Mesodermal cell (in vitro differentiated cells): ENCODE results near the gene HMX3.

Experiments
- H3K27ac ChIP-seq: 2 replicates; pipeline ENCODE4 v1.7.0; 2013; ENCODE audit warnings: mild to moderate bottlenecking, low read depth, low read length, moderate library complexity; ENCODE audit not compliant: severe bottlenecking
- H3K36me3 ChIP-seq: 2 replicates; pipeline ENCODE4 v1.7.1; 2013; ENCODE audit warnings: mild to moderate bottlenecking, low read length, moderate library complexity; ENCODE audit not compliant: control insufficient read depth, insufficient read depth
- H3K4me1 ChIP-seq: one replicate; pipeline ENCODE4 v1.7.1; 2013; ENCODE audit warnings: mild to moderate bottlenecking, low read length; ENCODE audit not compliant: insufficient read depth, control insufficient read depth, poor library complexity, severe bottlenecking
- H3K4me3 ChIP-seq: 2 replicates; pipeline ENCODE4 v1.7.0; 2013; ENCODE audit warnings: low read length, control low read depth, mild to moderate bottlenecking; ENCODE audit not compliant: insufficient read depth, poor library complexity, severe bottlenecking; ENCODE audit errors: extremely low read depth
- H3K9me3 ChIP-seq: 2 replicates; pipeline ENCODE4 v1.7.1; 2013; ENCODE audit warnings: mild to moderate bottlenecking, low read length, moderate library complexity; ENCODE audit not compliant: control insufficient read depth
- WGBS, 2 experiments: methylation state at CpG; one replicate each; pipeline ENCODE4 v1.1.5; 2013; ENCODE audit warnings: missing lambda C conversion rate in 2 of 2; ENCODE audit not compliant: insufficient coverage in 2 of 2; 5-methylcytosine and 5-hydroxymethylcytosine counted together

The HMX3 gene

GRCh38 chr10:123149568-123150270 lies 13.9 kb downstream of the HMX3 start:
- 0 to 1% methylated on average over 50 to 64 of the region's 76 CpGs for WGBS, 2 experiments
- H3K27ac ChIP-seq = no peak overlapping the region
- no peaks in the 10 kb centered on the region for H3K36me3 ChIP-seq
- H3K9me3 ChIP-seq = no peaks in the 10 kb centered on the region
- H3K4me3 ChIP-seq = peak overlapping the region; percentile 32
- H3K4me1 ChIP-seq = peaks cover 22% of the 10 kb centered on the region

GRCh38 chr10:123150271-123150985 lies 14.7 kb downstream of the HMX3 start:
- Histone ChIP-seq H3K36me3 (peaks cover 5% of the 10 kb centered on the region), H3K4me3 (peak overlapping the region; percentile 32), H3K9me3 (no peaks in the 10 kb centered on the region), H3K4me1 (peaks cover 23% of the 10 kb centered on the region), H3K27ac (no peak overlapping the region)
- 0 to 5% methylated on average over 19 to 24 of the region's 34 CpGs for WGBS, 2 experiments

- Histone ChIP-seq H3K9me3 (no peaks in the 10 kb centered on the region), H3K4me1 (peaks cover 28% of the 10 kb centered on the region), H3K4me3 (peak overlapping the region; percentile 25), H3K27ac (no peak overlapping the region), H3K36me3 (peaks cover 12% of the 10 kb centered on the region)
- 0 to 1% methylated on average over 45 to 52 of the region's 56 CpGs for WGBS, 2 experiments
Observed at GRCh38 chr10:123150986-123151736, 15.4 kb downstream of the HMX3 start.

- Histone ChIP-seq H3K36me3 (peaks cover 18% of the 10 kb centered on the region), H3K4me1 (peaks cover 28% of the 10 kb centered on the region)
- WGBS, 2 experiments = 49% methylated on average over 3 of the region's 7 CpGs; no CpG with 5 or more reads in 1 of the 2 experiments
Observed at GRCh38 chr10:123151737-123152135, 16.0 kb downstream of the HMX3 start.

GRCh38 chr10:123153486-123154091 lies 17.8 kb downstream of the HMX3 start:
- Histone ChIP-seq H3K27ac (no peak overlapping the region), H3K4me1 (peaks cover 26% of the 10 kb centered on the region), H3K36me3 (peaks cover 32% of the 10 kb centered on the region), H3K9me3 (no peaks in the 10 kb centered on the region), H3K4me3 (no peak overlapping the region)
- 32 to 44% methylated on average over 4 to 6 of the region's 9 CpGs for WGBS, 2 experiments

More at GRCh38 chr10:123151737-123152135, 16.0 kb downstream of the HMX3 start:
- Histone ChIP-seq H3K4me3 (no peak overlapping the region), H3K27ac (no peak overlapping the region), H3K9me3 (no peaks in the 10 kb centered on the region)

DNA sequence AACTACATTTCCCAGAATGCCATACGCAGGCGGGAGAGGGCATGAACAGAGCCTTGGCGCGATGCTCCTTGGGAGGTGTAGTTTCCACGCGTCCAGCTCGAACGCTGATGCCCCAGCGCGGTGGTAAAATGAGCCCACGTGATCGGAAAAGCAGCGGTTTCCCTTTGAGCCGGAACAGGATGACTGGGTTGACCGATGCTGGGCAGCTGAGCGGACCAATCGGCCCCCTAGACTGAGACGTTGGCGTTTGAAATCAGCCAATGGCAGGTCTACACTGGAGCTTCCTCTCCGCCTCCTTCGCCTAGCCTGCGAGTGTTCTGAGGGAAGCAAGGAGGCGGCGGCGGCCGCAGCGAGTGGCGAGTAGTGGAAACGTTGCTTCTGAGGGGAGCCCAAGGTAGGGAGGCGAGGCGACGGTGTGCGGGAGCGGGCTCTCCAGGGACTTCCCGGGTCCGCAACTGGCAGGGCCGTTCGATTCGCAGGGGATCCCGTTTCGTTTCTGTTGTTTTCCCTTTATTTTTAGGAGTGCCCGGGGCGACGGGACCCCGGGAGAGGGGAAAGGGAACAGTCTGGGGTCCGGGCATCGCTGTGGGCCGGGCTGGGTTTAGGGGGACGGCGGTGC lies 18.4 kb downstream of the HMX3 start, which contains the start of gene BUB3:
Gene BUB3, plus strand, starts transcription at position 311 of the 619 bp plus-strand sequence. CDS start 516 bp downstream, outside the sequence.
- Histone ChIP-seq H3K9me3 (no peaks in the 10 kb centered on the region), H3K27ac (peak within 1 kb of the TSS; percentile 63), H3K4me3 (peak within 1 kb of the TSS; percentile 98), H3K4me1 (peaks cover 25% of the 10 kb centered on the region), H3K36me3 (peaks cover 32% of the 10 kb centered on the region)
- 0 to 1% methylated on average over 36 to 50 of the region's 50 CpGs for WGBS, 2 experiments

DNA sequence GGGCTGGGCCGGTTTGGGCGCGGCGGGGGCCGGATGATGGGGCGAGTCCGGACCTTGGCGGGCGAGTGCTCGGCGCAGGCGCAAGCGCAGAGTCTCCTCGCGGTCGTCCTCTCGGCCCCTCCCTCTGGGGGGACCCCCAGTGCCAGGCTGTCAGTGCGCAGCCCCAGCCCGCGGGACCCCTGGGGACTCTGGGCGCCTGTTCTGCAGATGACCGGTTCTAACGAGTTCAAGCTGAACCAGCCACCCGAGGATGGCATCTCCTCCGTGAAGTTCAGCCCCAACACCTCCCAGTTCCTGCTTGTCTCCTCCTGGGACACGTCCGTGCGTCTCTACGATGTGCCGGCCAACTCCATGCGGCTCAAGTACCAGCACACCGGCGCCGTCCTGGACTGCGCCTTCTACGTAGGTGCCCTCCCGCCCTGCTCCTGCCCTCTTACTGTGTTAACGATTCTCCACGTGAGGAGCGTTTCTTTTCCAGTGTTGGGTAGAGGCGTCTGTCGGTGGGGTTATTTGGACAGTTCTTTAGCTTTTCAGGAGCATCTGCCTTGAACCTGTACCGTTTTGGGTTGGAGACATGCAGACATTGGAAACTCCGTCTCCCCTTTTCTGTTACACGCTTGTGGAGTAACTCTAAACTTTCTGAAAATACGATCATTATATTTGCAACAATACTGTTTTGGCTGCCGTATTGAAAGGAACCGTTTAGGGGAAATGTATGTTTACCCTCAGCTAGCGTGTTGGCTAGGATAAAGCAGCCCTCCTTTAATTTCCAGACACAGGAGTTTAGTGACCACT lies 19.1 kb downstream of the HMX3 start:
- H3K4me3 ChIP-seq = peak overlapping the region; percentile 98
- H3K9me3 ChIP-seq = no peaks in the 10 kb centered on the region
- H3K36me3 ChIP-seq = peaks cover 32% of the 10 kb centered on the region
- 2 to 6% methylated on average over 37 to 41 of the region's 49 CpGs for WGBS, 2 experiments
- peaks cover 24% of the 10 kb centered on the region for H3K4me1 ChIP-seq
- H3K27ac ChIP-seq = peak overlapping the region; percentile 63

DNA sequence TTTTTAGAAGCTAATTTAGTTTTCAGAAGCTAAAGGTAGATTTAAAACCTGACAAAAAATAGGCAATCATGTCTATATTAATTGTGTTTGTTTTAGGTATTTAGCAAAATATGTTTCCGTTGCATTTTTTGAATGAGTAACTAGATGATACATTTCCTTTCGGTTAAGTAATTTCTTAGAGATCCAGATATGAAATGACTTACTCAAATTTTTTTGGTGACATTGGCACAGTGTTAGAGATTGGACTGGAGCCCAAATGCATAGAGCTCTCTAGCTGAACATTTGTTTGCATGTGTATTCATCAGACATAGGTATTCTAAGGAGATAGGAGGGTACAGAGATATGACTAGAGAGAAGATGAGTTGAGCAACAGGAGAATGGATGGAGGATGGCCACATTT lies 20.3 kb downstream of the HMX3 start:
- no peaks in the 10 kb centered on the region for H3K9me3 ChIP-seq
- H3K4me3 ChIP-seq = peak overlapping the region; percentile 98
- no peak overlapping the region for H3K27ac ChIP-seq
- peaks cover 42% of the 10 kb centered on the region for H3K36me3 ChIP-seq
- H3K4me1 ChIP-seq = peaks cover 16% of the 10 kb centered on the region
- 93 to 100% methylated on average over 2 of the region's 2 CpGs for WGBS, 2 experiments

- Histone ChIP-seq H3K27ac (no peak overlapping the region), H3K4me1 (peaks cover 11% of the 10 kb centered on the region), H3K4me3 (no peak overlapping the region), H3K36me3 (peaks cover 52% of the 10 kb centered on the region), H3K9me3 (no peaks in the 10 kb centered on the region)
- 90 to 95% methylated on average over 1 to 3 of the region's 3 CpGs for WGBS, 2 experiments
Observed at GRCh38 chr10:123157210-123157609, 21.4 kb downstream of the HMX3 start.
